ENCODE data around the gene CPA1.

Gene CPA1

GRCh38 chr7:130394421-130395195 lies 14.3 kb downstream of the CPA1 start:
- no peak for TF ChIP-seq CTCF (IDR thresholded peaks at IDR 0.05; ENCODE audit: low read depth, low read length, missing control alignments)
- DNase-seq (ENCODE audit: low read depth): no peak
- in situ Hi-C loops (cut with HindIII; ENCODE audit: low sequenced_read_pairs): no loop called here
- no peak overlapping the region for H3K4me3 ChIP-seq (ENCODE audit: low read depth, low read length)

DNA sequence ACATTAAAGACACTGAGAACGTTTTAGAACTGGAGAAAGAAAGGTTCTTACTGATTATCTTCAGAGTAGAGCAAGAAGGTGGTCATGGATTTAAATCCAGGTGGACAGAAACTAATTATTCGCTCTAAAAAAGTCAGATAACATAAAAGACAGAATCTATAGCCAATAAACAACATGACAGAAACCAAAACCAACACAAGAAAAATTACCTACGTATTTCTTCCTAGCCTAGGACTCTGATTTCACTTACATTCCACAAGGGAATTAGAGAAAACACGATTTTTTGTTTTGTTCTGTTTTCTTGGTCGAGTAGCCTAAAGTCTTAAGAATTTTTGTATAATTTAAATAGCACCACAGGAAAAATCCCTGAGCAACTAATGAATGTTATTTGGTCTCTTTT lies 15.1 kb downstream of the CPA1 start:
- in situ Hi-C loops (cut with HindIII; ENCODE audit: low sequenced_read_pairs): no loop called here
- no peak for DNase-seq (ENCODE audit: low read depth)
- H3K4me3 ChIP-seq (ENCODE audit: low read depth, low read length): no peak overlapping the region
- TF ChIP-seq CTCF (IDR thresholded peaks at IDR 0.05; ENCODE audit: low read depth, low read length, missing control alignments): no peak

- no peak for DNase-seq (ENCODE audit: low read depth)
- in situ Hi-C loops (cut with HindIII; ENCODE audit: low sequenced_read_pairs): no loop called here
- no peak overlapping the region for H3K4me3 ChIP-seq (ENCODE audit: low read depth, low read length)
- TF ChIP-seq CTCF (IDR thresholded peaks at IDR 0.05; ENCODE audit: low read depth, low read length, missing control alignments): no peak
Observed at GRCh38 chr7:130396109-130396508, 15.8 kb downstream of the CPA1 start.

DNA sequence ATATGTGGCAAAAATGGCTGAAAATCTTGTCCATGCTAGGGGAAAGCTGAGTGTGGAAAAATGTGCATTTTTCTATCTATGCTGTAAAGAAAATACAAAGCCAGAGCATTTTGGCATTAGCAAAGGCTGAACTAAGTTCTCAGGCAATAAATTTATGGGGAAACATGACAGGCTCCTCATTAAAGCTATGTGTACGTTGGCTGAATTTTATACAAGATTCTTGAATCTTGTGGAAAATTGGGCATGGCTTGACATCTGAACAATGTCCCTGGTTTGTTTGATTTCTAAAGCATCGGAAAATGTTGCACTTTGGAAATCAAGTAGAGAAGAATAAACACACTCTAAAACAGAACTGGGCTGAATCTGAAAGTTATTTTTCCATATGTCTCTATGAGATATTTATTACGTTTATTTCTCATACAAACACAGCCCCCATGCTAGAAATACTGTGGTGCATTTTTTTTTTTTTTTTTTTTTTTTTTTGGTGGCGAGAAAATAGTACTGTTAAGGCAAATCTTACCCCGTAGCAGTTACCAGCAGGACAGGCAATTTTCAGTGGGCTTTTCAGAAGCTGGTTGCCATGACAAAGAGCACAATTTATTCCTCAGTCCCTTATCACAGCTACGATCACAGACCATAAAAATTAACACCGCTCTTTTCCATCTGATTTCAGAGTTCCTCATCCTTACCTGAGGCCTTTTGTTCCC lies 16.9 kb downstream of the CPA1 start:
- TF ChIP-seq CTCF (IDR thresholded peaks at IDR 0.05; ENCODE audit: low read depth, low read length, missing control alignments): no peak
- no peak overlapping the region for H3K4me3 ChIP-seq (ENCODE audit: low read depth, low read length)
- no peak for DNase-seq (ENCODE audit: low read depth)
- in situ Hi-C loops (cut with HindIII; ENCODE audit: low sequenced_read_pairs): no loop called here

GRCh38 chr7:130397758-130398073 lies 17.4 kb downstream of the CPA1 start:
- DNase-seq (ENCODE audit: low read depth): no peak
- TF ChIP-seq CTCF (IDR thresholded peaks at IDR 0.05; ENCODE audit: low read depth, low read length, missing control alignments): no peak
- H3K4me3 ChIP-seq (ENCODE audit: low read depth, low read length): no peak overlapping the region
- in situ Hi-C loops (cut with HindIII; ENCODE audit: low sequenced_read_pairs): no loop called here

GRCh38 chr7:130398526-130399090 lies 18.3 kb downstream of the CPA1 start:
- no peak for DNase-seq (ENCODE audit: low read depth)
- TF ChIP-seq CTCF (IDR thresholded peaks at IDR 0.05; ENCODE audit: low read depth, low read length, missing control alignments): no peak
- in situ Hi-C loops (cut with HindIII; ENCODE audit: low sequenced_read_pairs): no loop called here

More at GRCh38 chr7:130398526-130399090, 18.3 kb downstream of the CPA1 start:
- no peak overlapping the region for H3K4me3 ChIP-seq (ENCODE audit: low read depth, low read length)

All from astrocyte of the cerebellum (primary cell).